ENCODE data around the gene ATF6.

The ATF6 gene

DNA sequence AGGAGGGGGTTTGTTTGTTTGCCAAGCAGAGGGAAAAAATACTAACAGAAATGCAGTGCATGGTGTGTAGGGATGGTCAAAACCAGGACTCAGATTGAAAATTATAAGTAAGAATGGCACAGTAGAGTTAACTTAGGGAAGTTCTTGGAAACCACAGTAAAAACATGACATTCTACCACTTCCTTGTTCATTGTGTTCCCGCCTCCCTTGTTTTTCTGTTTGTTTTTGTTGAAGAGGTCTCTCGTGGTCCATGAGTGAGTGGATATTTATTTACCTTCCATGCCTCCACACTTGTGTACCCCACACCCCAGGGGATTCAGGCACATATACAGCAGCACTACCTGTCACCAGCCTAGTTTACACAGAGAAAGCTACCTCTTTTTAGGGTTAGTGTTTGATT, 187.9 kb downstream of the ATF6 start:
- in situ Hi-C loops (cut with HindIII; ENCODE audit: low sequenced_read_pairs): no loop called here

DNA sequence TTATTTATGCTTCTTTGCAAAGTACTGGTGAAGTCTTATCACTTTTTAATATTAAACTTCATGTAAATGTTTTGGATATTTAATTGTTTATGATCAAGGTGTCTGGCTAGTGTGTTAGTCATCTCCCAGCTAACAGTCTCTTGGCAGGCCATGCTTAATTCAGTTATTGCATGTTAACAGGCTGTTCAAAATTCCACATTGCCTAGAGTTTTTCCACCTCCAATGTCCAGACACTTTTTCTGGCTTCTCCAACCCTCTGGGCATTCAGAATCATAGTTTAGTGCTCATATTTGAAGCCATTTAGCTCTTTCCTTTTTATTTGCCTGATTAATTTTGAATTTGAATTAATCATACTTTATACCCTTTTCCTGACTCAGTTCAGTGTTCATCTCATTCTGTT, 188.3 kb downstream of the ATF6 start:
- in situ Hi-C loops (cut with HindIII; ENCODE audit: low sequenced_read_pairs): no loop called here

DNA sequence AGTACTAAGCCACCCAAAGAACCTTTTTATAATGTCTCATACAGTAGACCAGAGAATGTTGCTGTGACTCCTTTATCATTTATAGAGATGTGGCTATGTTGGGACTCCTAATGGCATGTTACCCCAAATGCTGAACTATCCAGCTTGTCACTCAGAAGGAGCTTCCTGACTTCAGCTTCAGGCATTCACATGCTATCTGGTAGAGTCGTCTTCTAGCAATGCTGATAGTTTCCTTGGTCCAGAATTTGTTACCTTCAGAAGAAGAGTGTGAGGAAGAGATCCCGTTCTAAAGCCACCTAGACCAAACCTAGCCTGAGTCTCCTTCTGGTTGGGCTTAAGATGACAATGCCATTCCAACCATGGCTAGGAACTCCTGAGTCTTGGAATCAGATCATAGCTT, 189.5 kb downstream of the ATF6 start:
- in situ Hi-C loops (cut with HindIII; ENCODE audit: low sequenced_read_pairs): loop anchor here (5.0 kb wide), 1 partner anchor 37 kb away; no protein-coding TSS in a partner anchor

DNA sequence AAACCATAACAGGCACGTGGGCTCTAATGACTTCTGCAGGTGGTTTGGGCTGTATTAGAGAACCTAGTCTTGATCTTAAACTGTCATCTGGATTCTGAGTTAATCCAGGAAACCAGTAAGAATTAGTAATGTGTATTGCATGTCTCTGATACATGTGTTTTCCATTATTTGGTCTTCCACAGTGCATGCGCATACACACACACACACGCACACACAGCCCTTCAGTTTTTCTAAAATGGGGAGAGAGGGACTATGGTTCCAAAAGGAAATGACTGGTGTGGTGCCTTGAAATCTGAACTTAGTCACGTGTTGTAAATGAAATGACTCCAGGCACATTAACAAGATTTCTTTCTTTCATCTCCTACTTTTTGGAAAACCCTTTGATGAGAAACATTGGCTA, 190.0 kb downstream of the ATF6 start:
- in situ Hi-C loops (cut with HindIII; ENCODE audit: low sequenced_read_pairs): loop anchor here (5.0 kb wide), 1 partner anchor 36 kb away; no protein-coding TSS in a partner anchor

DNA sequence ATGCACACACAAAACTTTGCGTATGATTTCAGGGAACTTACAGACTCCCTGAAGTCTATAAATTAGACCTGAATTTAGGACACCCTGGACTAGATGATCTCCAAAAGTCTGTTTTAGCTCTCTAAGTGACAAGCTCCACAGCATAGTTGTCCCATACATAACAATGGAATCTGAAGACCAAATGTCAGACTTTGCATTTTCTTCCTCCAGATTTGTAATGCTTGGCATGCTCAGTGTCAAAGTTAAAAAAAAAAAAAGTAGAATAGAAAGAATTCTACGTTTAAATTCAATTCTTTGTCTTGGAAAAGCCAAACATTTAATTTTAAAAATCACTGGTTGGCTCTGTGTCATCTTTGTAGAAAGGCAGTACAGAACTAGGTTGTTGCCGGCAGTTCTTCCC, 190.8 kb downstream of the ATF6 start:
- in situ Hi-C loops (cut with HindIII; ENCODE audit: low sequenced_read_pairs): loop anchor here (5.0 kb wide), 1 partner anchor 35 kb away; no protein-coding TSS in a partner anchor

DNA sequence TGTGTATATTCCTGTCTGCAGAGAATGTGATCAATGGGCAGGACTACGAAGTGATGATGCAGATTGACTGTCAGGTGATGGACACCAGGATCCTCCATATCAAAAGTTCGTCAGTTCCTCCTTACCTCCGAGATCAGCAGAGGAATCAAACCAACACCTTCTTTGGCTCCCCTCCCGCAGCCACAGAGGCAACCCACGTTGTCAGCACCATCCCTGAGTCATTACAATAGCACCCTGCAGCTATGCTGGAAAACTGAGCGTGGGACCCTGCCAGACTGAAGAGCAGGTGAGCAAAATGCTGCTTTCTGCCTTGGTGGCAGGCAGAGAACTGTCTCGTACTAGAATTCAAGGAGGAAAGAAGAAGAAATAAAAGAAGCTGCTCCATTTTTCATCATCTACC, 192.3 kb downstream of the ATF6 start:
- in situ Hi-C loops (cut with HindIII; ENCODE audit: low sequenced_read_pairs): loop anchor here (5.0 kb wide), 1 partner anchor 34 kb away; no protein-coding TSS in a partner anchor

DNA sequence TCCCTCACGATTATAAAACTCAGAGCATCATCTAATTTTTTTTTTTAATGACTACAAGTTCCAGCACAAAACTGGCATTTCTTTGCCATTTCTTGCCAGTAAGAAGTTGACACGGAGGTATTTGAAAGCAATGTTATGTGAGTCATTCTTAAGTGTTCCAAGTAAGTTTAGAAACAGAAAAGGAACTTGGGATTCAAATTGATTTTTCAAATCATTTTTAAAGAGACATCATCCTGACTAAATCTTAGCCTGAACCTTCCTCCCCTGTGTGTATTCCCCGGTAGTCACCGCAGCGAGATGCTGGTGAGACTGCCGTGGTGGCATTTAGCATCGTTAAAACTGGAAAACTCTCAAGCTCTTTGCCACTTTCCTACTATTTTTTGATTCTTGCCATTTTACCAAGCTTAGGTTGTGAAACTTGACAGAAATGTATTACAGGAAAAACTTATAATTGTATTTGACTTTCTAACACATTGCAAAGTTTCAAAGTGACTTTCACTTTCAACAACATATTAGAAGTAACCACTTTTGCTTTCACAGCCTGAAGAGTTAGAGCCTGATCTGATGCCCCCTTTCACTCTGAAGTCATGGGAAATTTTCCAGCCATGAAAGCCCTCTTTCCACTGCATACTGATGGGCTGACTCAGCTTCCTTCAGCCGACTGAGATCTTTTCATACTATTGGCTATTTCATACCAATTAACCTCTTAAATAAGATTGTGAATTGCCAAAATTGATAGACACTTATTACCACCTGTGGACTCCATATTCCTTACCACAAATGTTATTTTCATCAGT, 196.2 kb downstream of the ATF6 start:
- in situ Hi-C loops (cut with HindIII; ENCODE audit: low sequenced_read_pairs): no loop called here

DNA sequence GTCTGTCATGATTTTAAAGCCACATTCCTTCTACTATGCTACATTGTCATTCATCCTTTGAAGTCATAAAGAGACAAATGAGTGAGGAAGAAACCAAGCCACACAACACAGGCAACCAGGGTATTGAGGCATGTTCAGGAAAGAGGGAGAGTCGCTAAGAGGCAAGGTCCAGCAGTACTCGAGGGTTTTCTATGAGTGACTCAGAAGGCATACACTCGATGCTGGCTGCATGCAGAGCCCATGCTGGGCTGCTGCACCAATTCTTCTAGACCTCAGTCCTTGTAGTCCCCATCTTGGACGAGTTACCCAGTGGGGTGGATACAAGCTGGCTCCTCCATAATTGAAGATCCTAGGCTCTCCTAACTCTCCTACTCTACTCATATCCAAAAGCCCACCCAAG, 199.9 kb downstream of the ATF6 start:
- in situ Hi-C loops (cut with HindIII; ENCODE audit: low sequenced_read_pairs): no loop called here

DNA sequence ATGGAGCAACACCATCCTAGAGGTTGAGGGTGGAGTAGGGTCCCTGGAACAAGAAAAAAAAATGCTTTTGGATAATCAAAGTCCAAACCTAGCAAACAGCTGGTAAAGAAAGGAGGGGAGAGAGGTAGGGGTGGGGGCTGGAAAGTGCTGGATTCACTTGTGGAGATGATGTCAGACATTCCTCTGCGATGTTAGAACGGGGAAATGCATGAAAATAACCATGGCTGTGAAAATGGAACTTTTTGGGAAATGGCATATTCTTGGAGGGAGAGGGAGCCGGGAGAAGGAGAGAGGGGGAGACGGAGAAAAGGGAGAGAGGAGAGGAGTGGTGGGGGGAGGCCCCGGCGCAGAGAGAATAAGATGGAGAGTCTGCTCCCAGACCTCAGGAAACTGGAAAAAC, 203.9 kb downstream of the ATF6 start:
- in situ Hi-C loops (cut with HindIII; ENCODE audit: low sequenced_read_pairs): loop anchor here (10.0 kb wide), 1 partner anchor 55 kb away; no protein-coding TSS in a partner anchor

DNA sequence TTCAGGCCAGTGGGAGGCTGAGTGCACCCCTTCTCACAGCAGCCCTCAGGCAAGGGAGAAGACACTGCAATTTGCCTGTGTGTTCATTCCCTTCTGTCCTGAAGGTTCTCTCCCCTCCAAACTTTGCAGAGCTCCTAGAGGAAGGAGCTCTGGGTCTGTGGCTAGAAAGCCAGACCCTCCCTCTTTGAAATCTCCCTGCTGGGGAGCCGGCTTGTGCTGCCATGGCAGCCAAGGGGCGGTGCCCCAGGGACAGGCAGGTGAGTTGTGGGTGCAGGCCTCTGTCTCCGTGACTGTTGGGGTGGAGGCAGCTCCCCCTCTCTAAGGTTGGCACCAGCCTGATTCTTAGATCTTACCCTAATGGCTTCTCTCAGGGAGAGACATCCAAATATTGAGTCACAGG, 204.5 kb downstream of the ATF6 start:
- in situ Hi-C loops (cut with HindIII; ENCODE audit: low sequenced_read_pairs): loop anchor here (10.0 kb wide), 1 partner anchor 56 kb away; no protein-coding TSS in a partner anchor

DNA sequence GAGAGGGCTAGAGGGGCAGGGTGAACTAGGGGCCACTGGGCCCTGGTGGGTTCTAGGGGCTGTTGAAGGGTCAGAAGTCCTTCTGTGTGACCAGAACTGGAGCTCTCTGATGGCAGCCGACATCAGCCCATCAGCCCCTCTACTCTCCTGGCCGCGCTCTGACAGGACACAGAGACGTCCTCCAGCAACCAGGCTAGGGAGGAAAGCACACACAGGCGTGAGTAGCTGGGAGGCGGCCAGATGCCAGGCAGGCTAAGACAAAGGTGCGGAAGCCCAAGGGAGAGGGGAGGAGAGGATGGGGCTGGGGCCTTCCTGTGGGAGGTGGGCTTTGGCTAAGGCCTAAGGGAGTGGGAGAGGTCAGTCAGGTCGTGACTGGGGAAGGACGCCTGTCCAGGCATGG, 206.7 kb downstream of the ATF6 start:
- in situ Hi-C loops (cut with HindIII; ENCODE audit: low sequenced_read_pairs): loop anchor here (10.0 kb wide), 1 partner anchor 58 kb away; no protein-coding TSS in a partner anchor

DNA sequence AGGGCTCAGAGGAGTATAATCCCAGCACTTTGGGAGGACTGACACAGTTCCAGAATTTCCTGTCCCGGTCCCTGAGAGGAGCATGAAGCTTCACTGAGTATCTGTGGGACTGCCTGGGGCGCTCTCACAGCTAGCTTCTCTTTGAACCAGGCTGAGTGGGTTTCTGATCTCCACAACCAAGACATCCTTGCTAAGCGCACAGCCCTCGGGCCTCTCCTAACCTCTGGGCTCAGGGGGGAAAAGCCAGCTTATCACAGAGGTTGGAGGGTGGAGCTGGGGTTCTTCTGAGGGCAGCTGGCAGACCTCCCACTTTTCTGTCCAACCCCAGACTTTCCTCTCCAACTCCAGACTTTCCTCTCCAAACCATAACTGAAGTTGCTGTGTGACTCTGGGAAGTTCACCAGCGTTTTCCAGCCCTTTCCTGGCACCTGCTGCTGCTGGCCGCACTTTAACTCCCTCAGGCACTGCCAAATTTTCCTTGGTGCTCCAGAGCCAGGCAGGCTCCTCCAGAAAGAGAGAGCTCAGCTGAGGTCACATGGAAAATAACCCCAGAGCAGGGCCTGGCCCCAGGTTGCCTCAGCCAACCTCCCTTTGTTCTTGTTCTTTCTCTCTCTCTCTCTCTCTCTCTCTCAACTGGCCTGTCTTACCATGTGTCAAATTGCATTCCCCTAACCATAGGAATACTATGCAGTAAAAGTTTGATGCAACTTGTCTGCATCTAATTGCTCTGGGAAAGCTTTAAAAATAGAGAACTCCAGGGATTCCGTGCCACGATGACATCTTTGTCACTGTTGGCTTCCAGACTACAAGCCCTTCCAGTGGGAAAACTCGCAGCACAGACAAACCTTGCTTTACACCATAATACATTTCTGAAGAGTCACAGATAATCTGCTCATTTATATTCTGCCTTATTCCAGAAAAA, 208.1 kb downstream of the ATF6 start:
- in situ Hi-C loops (cut with HindIII; ENCODE audit: low sequenced_read_pairs): loop anchor here (10.0 kb wide), 1 partner anchor 59 kb away; no protein-coding TSS in a partner anchor

DNA sequence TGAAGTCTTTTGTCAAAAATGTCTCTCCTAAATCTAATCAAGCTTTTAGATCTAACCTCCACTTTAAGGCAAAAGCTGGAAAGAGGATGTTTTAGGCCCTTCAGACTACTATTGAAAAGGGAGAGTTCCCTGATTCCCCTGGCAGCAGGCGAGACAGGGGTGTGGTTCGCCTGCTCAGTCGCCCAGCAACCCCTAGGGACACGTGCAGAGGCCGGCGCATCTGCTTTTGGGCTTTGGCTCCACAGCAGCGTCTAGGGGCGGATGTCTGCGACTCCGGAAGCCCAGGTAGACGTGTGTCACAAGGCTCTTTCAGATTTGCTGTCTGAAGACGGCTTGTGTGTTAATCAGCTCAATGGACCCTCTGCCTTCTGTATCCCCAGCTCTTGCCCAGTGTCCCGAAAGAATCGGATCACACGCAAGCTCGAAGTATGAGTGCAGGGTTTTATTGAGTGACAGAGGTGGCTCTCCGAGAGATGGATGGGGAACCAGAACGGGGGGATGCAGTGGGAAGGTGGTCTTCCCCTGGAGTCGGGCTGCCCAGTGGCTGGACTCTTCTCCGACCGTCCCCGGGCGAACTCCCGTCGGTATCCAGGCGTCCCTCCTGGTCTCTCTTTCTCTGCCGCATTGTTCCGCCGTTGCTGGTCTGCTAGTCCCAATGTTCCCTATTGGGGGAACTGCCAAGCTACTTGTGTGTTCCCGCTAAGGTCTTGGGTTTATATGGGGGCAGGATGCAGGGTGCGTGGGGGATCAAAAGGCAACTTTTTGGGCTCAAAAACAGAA, 212.1 kb downstream of the ATF6 start:
- in situ Hi-C loops (cut with HindIII; ENCODE audit: low sequenced_read_pairs): loop anchor here (10.0 kb wide), 1 partner anchor 63 kb away; no protein-coding TSS in a partner anchor

DNA sequence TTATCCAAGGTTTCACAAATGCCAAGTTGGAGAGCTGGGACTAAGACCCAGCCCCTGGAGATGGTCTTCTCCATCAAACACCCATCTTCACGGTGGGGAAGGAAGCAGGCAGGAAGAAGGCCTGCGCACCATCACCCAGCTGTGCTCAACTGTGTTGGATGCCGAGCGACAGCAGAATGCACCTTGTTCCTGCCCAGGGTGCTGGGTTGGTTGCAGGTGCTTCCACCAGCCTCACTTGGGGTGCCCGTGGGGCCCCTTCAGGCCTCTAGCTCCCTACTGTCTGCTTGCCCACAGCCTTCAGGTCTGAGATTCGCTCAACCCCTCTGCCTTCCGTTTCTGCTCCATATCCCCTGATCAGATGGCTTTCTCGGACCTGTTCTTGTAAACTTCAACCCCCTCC, 215.0 kb downstream of the ATF6 start:
- in situ Hi-C loops (cut with HindIII; ENCODE audit: low sequenced_read_pairs): no loop called here

DNA sequence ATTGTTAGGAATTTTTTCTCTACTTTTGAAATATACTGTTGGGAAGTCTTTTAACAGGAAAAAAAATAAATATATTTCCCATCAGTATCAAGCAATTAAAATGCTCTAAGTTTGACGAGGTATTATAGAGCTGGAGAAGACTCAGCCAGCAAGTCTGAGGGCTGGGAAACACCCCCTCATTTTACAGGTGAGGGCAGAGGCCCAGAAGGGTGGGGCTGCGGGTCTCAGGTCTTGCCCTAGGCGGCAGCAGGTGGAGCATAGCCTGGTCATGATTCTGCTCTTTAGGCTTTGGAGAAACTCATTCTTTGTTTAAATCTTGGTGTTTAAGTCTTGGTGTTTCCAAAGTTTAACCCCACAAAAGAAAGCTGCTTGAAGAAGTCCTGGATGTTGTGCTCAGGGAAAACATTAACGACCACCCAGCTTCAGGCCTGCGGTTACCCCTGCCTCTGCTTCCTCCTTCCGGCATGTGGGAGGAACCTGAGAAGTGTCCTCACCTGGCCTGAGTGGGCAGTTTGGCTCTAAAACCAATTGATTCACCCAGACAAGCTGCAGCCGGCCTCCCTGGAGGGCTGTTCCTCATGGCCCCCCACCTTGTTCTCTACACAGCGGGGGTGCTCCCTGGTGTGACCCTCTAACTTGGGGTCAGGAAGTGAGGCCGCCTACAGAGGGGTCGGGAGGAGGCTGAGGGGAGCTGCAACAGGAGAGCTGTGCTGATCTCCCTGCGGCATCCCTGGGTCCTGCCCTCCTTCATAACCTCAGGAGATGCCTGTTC, 215.8 kb downstream of the ATF6 start:
- in situ Hi-C loops (cut with HindIII; ENCODE audit: low sequenced_read_pairs): no loop called here

DNA sequence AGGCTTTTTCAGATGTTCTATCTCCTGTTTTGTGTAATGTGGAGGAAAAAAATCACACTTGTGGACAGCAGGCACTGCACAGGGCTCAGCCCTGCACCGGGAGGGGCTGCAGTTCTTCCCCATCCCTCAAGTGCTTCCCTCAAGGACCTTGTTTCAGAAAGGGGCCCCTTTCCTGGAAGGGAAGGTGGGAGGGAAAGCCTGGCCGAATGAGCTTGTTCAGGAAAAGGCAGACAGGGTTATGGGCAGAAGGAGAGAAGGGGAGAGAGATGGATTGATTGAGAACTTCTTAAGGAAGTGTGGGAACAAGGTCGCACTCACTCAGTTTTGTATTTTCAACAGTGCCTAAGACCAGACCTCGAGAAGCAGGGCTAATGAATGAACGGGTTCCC, 216.4 kb downstream of the ATF6 start:
- in situ Hi-C loops (cut with HindIII; ENCODE audit: low sequenced_read_pairs): no loop called here

DNA sequence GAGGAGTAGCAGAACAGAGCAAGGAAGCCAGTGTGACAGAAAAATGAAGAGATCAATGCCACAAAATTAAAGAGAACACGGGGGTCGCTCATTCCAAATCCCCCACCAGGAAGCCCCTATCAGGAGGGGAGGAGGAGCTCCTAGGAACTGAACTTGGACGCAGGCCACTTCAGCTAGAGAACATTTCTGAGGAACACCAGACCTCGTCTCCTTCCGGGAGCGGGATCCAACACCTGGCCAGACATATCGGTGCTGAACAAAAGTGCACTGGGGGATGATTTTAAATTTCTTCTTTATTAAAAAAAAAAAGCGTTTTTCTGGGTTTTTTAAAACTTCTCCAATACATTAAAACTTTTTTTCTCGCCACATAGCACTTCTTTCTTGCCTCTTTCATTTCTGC, 216.8 kb downstream of the ATF6 start:
- in situ Hi-C loops (cut with HindIII; ENCODE audit: low sequenced_read_pairs): no loop called here

DNA sequence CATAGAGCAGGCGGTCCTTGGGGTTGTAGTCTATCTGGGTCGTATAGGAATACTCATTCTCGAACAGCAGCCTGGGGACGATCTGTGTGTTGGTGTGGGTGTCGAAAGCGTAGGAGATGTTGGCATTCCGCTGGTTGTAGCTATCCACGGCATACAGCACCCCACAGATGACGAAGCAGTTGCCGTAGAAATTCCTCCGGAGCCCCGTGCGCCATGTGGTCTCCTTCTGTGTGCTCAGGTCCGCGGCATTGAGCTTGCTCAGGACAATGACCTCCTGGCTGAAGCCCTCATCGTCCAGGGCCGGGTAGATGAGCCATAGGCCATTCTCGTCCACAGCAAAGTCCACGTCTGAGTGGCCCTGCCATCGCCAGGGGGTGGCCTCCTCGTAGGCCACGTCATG, 217.6 kb downstream of the ATF6 start:
- in situ Hi-C loops (cut with HindIII; ENCODE audit: low sequenced_read_pairs): no loop called here

DNA sequence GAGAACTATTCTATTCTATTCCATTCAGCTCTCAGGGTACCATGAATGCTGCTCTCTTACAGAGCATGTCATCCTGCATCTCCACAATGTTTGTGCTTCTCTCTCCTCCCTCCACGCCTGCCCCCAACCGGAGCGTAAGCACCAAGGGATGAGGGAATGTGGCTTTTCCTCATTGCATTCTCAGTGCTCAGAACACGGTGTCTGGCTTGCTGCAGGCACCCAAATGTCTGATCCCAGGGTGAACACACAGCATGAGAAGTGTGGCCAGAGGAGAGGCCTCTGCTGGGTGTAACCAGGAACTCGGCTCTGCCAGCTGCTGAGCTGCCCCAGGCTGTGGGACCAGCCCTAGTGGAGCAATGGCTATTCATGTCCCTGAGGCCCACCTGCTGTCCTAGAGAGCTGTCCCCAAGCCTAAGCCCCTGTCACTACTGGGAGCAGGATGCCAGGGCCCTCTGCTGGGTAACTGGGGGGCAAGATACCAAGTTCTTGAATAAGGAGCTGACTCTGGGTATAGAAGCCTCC, 219.2 kb downstream of the ATF6 start:
- in situ Hi-C loops (cut with HindIII; ENCODE audit: low sequenced_read_pairs): loop anchor here (5.0 kb wide), 1 partner anchor 57 kb away; no protein-coding TSS in a partner anchor

DNA sequence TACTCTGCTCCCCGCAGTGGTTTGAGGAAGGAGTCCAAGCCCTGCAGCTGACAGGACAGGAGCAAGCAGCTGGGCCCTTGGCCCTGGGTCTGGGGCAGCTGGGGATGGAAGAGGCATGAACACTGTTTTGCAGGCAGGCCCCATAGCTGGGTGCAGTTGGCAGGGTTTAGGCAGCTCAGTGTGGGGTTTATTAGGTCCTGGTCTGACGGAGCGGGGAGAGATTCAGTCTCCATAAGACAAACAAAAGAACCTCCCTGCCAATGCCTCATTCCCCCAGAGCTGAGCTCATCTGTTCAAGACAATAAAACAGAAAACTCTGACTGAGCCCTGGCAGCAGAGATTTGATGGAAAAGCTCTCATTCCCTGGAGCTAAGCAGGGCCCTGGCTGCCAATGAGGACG, 220.2 kb downstream of the ATF6 start:
- in situ Hi-C loops (cut with HindIII; ENCODE audit: low sequenced_read_pairs): loop anchor here (5.0 kb wide), 1 partner anchor 56 kb away; no protein-coding TSS in a partner anchor
